Stimulated activated CD4-positive, alpha-beta T cell treated with anti-CD3 and anti-CD28 coated beads, Interleukin-12 subunit alpha, Interleukin-12 subunit beta, amount 100 ng/mL, for 4 hours (primary cell): ENCODE measurements around the gene BSDC1.

ENCODE experiments used
- DNase-seq: peaks from one replicate; pipeline ENCODE4 v3.0.0-alpha.2; 2020

The BSDC1 gene

GRCh38 chr1:32393832-32394140, 455 bp downstream of the BSDC1 start:
- DNase-seq, result peak; percentile 17

- DNase-seq, result no peak
Measured at GRCh38 chr1:32393136-32393535, 1.1 kb downstream of the BSDC1 start.

- no peak for DNase-seq
Measured at GRCh38 chr1:32392325-32392724, 1.9 kb downstream of the BSDC1 start.

GRCh38 chr1:32390904-32391870, 3.1 kb downstream of the BSDC1 start:
- no peak for DNase-seq

GRCh38 chr1:32388641-32389040, 5.6 kb downstream of the BSDC1 start:
- DNase-seq, result no peak

GRCh38 chr1:32386676-32387392, 7.4 kb downstream of the BSDC1 start:
- no peak for DNase-seq

GRCh38 chr1:32380057-32380456, 14.2 kb downstream of the BSDC1 start:
- DNase-seq, result no peak

- no peak for DNase-seq
Measured at GRCh38 chr1:32377541-32378220, 16.6 kb downstream of the BSDC1 start.

GRCh38 chr1:32376199-32376598, 18.0 kb downstream of the BSDC1 start:
- DNase-seq, result no peak

GRCh38 chr1:32373996-32374592, 20.1 kb downstream of the BSDC1 start:
- DNase-seq, result no peak

- DNase-seq, result no peak
Measured at GRCh38 chr1:32372149-32372756, 22.0 kb downstream of the BSDC1 start.

GRCh38 chr1:32367912-32368635, 26.2 kb downstream of the BSDC1 start:
- no peak for DNase-seq

GRCh38 chr1:32365445-32365844, 28.8 kb downstream of the BSDC1 start:
- DNase-seq, result no peak

- no peak for DNase-seq
Measured at GRCh38 chr1:32364836-32365235, 29.4 kb downstream of the BSDC1 start.

- no peak for DNase-seq
Measured at GRCh38 chr1:32363713-32364112, 30.5 kb downstream of the BSDC1 start.

- DNase-seq, result no peak
Measured at GRCh38 chr1:32362474-32363313, 31.5 kb downstream of the BSDC1 start, which contains the start of the genes FAM229A and TSSK3. Gene FAM229A, minus strand, starts transcription at chr1:32362485. Its CDS starts 394 bp downstream, at chr1:32362091. Gene TSSK3, plus strand, starts transcription at chr1:32362539. Its CDS starts 163 bp downstream, at chr1:32362702.

- peak; percentile 32 for DNase-seq
Measured at GRCh38 chr1:32361674-32362473, 32.4 kb downstream of the BSDC1 start.

- no peak for DNase-seq
Measured at GRCh38 chr1:32361308-32361673, 33.0 kb downstream of the BSDC1 start.

GRCh38 chr1:32358435-32358834, 35.8 kb downstream of the BSDC1 start:
- no peak for DNase-seq

GRCh38 chr1:32357614-32358013, 36.6 kb downstream of the BSDC1 start:
- DNase-seq, result no peak
